Bronchial epithelial cell (primary cell): Measurements from ENCODE around the gene MLST8. TPM values are rescaled to one million over a fixed set of nuclear protein-coding genes. Genes with fewer than 3 reads are reported as not detected.
"Not testable (repeated sequence)": the region's sequence is repeated elsewhere in the genome, so short reads cannot be mapped to it uniquely, and the experiment has no call there.

Source experiments
- DNase-seq: peaks from one replicate; pipeline ENCODE4 v3.0.0-alpha.2; 2010; ENCODE audit warnings: low read depth
- FAIRE-seq: peaks from 2 replicates; lab custom pipeline; 2011; peaks lifted over from hg19 to GRCh38; lab: Jason Lieb, UNC
- H3K27me3 ChIP-seq: 2 replicates; pipeline ENCODE4 v1.5.1; 2011; ENCODE audit warnings: low read length; ENCODE audit not compliant: control insufficient read depth, insufficient read depth
- H3K36me3 ChIP-seq: 2 replicates; pipeline ENCODE4 v1.5.1; 2011; ENCODE audit warnings: low read length; ENCODE audit not compliant: control insufficient read depth, insufficient read depth
- H3K4me3 ChIP-seq: 2 replicates; pipeline ENCODE4 v1.5.1; 2011; ENCODE audit warnings: mild to moderate bottlenecking, low read depth, low read length, control low read depth
- total RNA-seq: library from RNA; depleted of rRNA; stranded (reverse); fragments of >200 nt; gene quantifications from 2 replicates; pipeline ENCODE4 v1.2.1, GENCODE V29; 2014
- TF ChIP-seq, protein P1 (sequence below): IDR thresholded peaks from 2 replicates; pipeline ENCODE4 v1.5.1; 2011; ENCODE audit warnings: mild to moderate bottlenecking, moderate library complexity, low read length, control low read depth, inconsistent platforms; ENCODE audit not compliant: insufficient read depth, severe bottlenecking

MLST8 gene
- total RNA-seq, 1 donor from 2014 or later: 11.6 TPM

DNA sequence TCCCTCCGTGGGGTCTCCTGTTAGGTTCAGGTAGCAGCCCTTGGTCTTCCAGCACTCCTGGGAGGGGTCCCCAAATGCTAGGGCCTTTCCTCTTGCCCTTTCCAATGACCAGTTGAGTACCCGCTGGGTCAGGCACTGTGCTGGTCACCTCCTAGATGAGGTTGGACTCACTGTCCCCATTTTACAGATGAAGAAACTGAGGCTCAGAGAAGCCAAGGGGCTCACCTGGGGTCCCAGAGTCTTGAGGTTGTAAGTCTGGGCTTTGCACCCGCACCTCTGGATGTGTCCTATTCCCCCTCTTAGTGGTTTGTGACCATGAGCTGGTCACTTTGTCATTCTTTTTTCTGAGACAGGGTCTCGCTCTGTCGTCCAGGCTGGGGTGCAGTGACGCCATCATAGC lies 7.5 kb upstream of the MLST8 start:
- no peak for DNase-seq
- Histone ChIP-seq H3K4me3 (no peak overlapping the region), H3K36me3 (no peaks in the 10 kb centered on the region), H3K27me3 (peaks cover 4% of the 10 kb centered on the region)
- no peak for FAIRE-seq
- TF ChIP-seq, protein P1, sequence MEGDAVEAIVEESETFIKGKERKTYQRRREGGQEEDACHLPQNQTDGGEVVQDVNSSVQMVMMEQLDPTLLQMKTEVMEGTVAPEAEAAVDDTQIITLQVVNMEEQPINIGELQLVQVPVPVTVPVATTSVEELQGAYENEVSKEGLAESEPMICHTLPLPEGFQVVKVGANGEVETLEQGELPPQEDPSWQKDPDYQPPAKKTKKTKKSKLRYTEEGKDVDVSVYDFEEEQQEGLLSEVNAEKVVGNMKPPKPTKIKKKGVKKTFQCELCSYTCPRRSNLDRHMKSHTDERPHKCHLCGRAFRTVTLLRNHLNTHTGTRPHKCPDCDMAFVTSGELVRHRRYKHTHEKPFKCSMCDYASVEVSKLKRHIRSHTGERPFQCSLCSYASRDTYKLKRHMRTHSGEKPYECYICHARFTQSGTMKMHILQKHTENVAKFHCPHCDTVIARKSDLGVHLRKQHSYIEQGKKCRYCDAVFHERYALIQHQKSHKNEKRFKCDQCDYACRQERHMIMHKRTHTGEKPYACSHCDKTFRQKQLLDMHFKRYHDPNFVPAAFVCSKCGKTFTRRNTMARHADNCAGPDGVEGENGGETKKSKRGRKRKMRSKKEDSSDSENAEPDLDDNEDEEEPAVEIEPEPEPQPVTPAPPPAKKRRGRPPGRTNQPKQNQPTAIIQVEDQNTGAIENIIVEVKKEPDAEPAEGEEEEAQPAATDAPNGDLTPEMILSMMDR: no peak

DNA sequence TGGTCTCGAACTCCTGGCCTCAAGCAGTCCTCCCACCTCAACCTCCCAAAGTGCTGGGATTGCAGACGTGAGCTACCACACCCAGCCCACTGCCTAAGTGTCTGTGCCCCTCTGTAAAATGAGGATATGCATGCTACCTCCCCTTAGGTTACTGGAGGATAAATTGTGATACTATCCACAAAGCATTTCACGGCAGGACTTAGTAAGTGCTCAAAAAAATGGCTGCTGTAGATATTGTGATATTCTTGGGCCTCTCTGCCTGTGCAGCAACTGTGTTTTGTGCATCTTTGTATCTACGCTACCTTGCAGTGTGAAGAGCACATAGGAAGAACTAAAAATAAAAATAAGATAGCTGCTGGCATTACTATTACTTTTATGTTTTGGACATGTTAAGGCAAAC lies 7.0 kb upstream of the MLST8 start:
- no peak for FAIRE-seq

DNA sequence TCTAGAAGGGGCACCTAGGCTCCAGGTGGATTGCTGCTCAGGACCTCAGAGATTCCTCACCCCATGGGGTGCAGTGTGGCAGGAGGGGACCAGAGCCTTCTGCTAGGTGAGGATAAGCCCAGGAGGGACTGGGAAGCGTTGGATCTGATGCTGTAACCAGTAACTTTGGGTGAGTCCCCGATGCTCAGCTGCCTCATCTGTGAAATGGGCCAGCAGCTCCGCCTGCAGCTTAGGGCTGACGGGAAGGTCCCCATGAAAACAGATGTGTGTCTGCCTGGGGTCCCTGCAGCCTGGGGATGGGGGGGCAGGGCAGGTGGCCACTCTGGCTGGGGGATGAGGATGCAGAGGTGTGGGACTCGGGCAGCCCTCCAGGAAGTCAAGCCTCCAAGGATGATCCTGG lies 6.2 kb upstream of the MLST8 start:
- no peak for DNase-seq
- TF ChIP-seq, protein P1: no peak
- Histone ChIP-seq H3K36me3 (no peaks in the 10 kb centered on the region), H3K27me3 (peaks cover 4% of the 10 kb centered on the region), H3K4me3 (no peak overlapping the region)
- no peak for FAIRE-seq

More for the DNA sequence above, 7.0 kb upstream of the MLST8 start:
- TF ChIP-seq, protein P1: no peak
- Histone ChIP-seq H3K36me3 (no peaks in the 10 kb centered on the region), H3K4me3 (no peak overlapping the region), H3K27me3 (peaks cover 4% of the 10 kb centered on the region)
- no peak for DNase-seq

DNA sequence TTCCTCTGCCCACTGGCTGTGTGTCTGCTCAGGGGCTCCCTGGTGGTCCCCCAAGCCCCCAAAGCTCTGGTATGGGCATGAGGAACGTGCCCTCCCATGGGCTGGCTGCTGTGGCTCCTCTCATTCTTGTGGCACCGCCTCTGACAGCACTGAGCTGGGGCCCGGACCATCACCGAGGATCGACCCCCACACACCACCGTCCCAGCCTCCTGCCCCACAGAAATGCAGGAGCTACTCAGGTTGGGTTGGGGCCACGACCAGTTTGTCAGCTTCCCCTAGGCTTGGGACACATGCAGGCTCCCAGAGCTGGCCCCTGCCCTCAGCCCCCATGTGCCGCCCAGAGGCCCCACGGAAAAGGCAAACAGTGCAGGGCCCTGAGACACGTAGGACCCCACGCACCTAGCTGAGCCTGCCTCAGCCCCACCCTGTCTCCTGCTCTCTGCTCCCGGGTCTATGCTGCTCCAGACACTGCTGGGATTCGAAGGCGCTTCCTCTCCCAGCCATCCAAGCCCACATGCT lies 5.6 kb upstream of the MLST8 start:
- Histone ChIP-seq H3K4me3 (no peak overlapping the region), H3K36me3 (no peaks in the 10 kb centered on the region), H3K27me3 (peaks cover 4% of the 10 kb centered on the region)
- DNase-seq: no peak
- FAIRE-seq: no peak
- TF ChIP-seq, protein P1: no peak

DNA sequence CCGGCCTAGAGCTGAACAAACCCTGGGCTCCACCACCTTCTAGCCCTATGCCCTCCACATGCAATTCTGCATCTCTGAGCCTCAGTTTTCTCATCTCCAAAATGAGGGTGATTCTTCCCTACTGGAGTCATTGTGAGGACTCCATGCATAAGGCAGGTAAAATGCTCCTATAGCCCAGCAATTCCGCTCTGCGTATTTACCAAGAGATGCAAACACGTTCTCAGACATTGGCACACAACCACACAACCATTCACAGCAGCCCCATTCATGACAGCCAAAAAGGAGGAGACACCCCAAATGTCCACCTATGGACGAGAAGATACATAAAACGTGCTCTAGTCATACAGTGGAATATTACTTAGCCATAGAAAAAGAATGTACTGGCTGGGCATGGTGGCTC lies 4.9 kb upstream of the MLST8 start:
- no peak for FAIRE-seq
- Histone ChIP-seq H3K36me3 (no peaks in the 10 kb centered on the region), H3K4me3 (no peak overlapping the region), H3K27me3 (peaks cover 3% of the 10 kb centered on the region)
- TF ChIP-seq, protein P1: no peak
- DNase-seq: no peak

DNA sequence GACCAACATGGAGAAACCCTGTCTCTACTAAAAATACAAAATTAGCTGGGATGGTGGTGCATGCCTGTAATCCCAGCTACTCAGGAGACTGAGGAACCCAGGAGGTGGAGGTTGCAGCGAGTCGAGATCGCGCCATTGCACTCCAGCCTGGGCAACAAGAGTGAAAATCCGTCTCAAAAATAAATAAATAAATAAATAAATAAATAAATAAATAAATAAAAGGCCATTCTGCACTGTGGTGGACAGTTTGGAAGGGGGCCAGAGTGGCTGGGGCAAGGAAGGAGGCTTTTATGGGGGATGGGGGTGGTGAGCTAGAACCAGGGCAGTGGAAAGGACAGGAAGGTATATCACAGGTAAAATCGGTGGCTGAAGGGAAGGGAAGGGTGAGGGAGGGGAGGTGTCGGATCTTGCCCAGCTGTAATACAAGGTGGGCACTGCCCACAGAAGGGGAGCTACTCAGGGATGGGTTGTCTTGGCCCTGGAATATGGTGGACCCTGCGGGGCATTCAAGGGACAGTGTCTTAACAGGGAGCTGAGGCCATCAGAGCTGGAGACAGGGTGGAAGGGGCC lies 2.0 kb upstream of the MLST8 start:
- not testable (repeated sequence) for FAIRE-seq, H3K4me3 ChIP-seq, DNase-seq, H3K36me3 ChIP-seq, H3K27me3 ChIP-seq
